Karpas-422 (cell line): ENCODE data around the gene MZT1. TPM values are rescaled to one million over a fixed set of nuclear protein-coding genes. Genes with fewer than 3 reads are reported as not detected.

Experiments used
- DNase-seq: peaks from one replicate; pipeline ENCODE4 v3.0.0-alpha.2; 2015
- H2AFZ ChIP-seq: fragments of 200-600 bp; sonication (generic); 2 replicates; pipeline ENCODE4 v1.6.1; 2014; ENCODE audit warnings: antibody characterized with exemption, low read length, mixed read lengths
- H3K27ac ChIP-seq: fragments of 200-600 bp; sonication (generic); 2 replicates; pipeline ENCODE4 v1.5.1; 2014; ENCODE audit warnings: mild to moderate bottlenecking, low read length, moderate library complexity
- H3K27me3 ChIP-seq: fragments of 200-600 bp; sonication (generic); 2 replicates; pipeline ENCODE4 v1.6.1; 2014; ENCODE audit warnings: low read length, mixed read lengths
- H3K36me3 ChIP-seq: fragments of 200-600 bp; sonication (generic); 2 replicates; pipeline ENCODE4 v1.6.1; 2014; ENCODE audit warnings: low read length, mixed read lengths; ENCODE audit not compliant: insufficient read depth
- H3K4me1 ChIP-seq: fragments of 200-600 bp; sonication (generic); 2 replicates; pipeline ENCODE4 v1.6.1; 2014; ENCODE audit warnings: mild to moderate bottlenecking, low read length, mixed read lengths
- H3K4me2 ChIP-seq: fragments of 200-600 bp; sonication (generic); 2 replicates; pipeline ENCODE4 v1.6.1; 2014; ENCODE audit warnings: low read length, low read depth, mild to moderate bottlenecking; ENCODE audit not compliant: poor library complexity, severe bottlenecking
- H3K4me3 ChIP-seq: fragments of 200-600 bp; sonication (generic); 2 replicates; pipeline ENCODE4 v1.5.1; 2014; ENCODE audit warnings: mild to moderate bottlenecking, antibody characterized with exemption, low read length, mixed read lengths
- H3K79me2 ChIP-seq: fragments of 200-600 bp; sonication (generic); 2 replicates; pipeline ENCODE4 v1.6.1; 2014; ENCODE audit warnings: mild to moderate bottlenecking, low read length, mixed read lengths
- H3K9ac ChIP-seq: fragments of 200-600 bp; sonication (generic); 2 replicates; pipeline ENCODE4 v1.6.0; 2014; ENCODE audit warnings: low read length
- H3K9me2 ChIP-seq: fragments of 200-600 bp; sonication (generic), shearing (Covaris generic); replicated peaks from 2 replicates; pipeline ENCODE4 v1.6.0; 2014; ENCODE audit warnings: mild to moderate bottlenecking, low read length, moderate library complexity; ENCODE audit not compliant: insufficient read depth
- H3K9me3 ChIP-seq: fragments of 300-700, 200-600 bp; sonication (generic); 2 replicates; pipeline ENCODE4 v1.6.1; 2014; ENCODE audit warnings: low read length, mixed read lengths
- H4K20me1 ChIP-seq: fragments of 200-600 bp; sonication (generic); 2 replicates; pipeline ENCODE4 v1.6.1; 2014; ENCODE audit warnings: mild to moderate bottlenecking, antibody characterized with exemption, low read length, low read depth; ENCODE audit not compliant: insufficient read depth
- total RNA-seq: library from RNA; depleted of rRNA; stranded (reverse); fragments of >200 nt; shearing (Covaris generic); gene quantifications from 2 replicates; pipeline ENCODE4 v1.2.3, GENCODE V29; 2014; ENCODE audit warnings: low replicate concordance; rRNA removed

MZT1 gene
- 12.8 and 67.4 TPM in 2 replicates for total RNA-seq

GRCh38 chr13:72727417-72728289 is at the start of gene MZT1, which contains the start of gene BORA:
Gene MZT1 (minus strand): TSS chr13:72727629. CDS start chr13:72727602, 27 bp downstream.
Gene BORA (plus strand): TSS chr13:72727923. CDS start chr13:72728941, 1,018 bp downstream.
- H3K27ac ChIP-seq, result peak within 1 kb of the TSS; percentile 67
- H3K79me2 ChIP-seq, result peaks cover 93% of the 10 kb centered on the region
- no peaks in the 10 kb centered on the region for H4K20me1 ChIP-seq
- peaks cover 36% of the 10 kb centered on the region for H3K4me1 ChIP-seq
- peak; percentile 99 for DNase-seq
- peak within 1 kb of the TSS; percentile 89 for H3K4me3 ChIP-seq
- peak within 1 kb of the TSS; percentile 99 for H3K9ac ChIP-seq
- H3K27me3 ChIP-seq, result no peaks in the 10 kb centered on the region
- H3K9me2 ChIP-seq, result no peaks in the 10 kb centered on the region
- H3K36me3 ChIP-seq, result peaks cover 53% of the 10 kb centered on the region
- H3K4me2 ChIP-seq, result peak within 1 kb of the TSS; percentile 91
- H3K9me3 ChIP-seq, result no peaks in the 10 kb centered on the region
- H2AFZ ChIP-seq, result peak within 1 kb of the TSS; percentile 75; the same call in 1 of the 2 replicates

GRCh38 chr13:72774019-72774418 is 46.6 kb upstream of the MZT1 start:
- H3K36me3 ChIP-seq, result peaks cover 87% of the 10 kb centered on the region
- no peak overlapping the region for H3K27ac ChIP-seq
- H3K79me2 ChIP-seq, result peaks cover 39% of the 10 kb centered on the region
- no peaks in the 10 kb centered on the region for H3K9me2 ChIP-seq
- no peak overlapping the region for H3K9ac ChIP-seq
- H2AFZ ChIP-seq, result no peak overlapping the region
- peaks cover under 1% of the 10 kb centered on the region; the same call in 1 of the 2 replicates for H3K4me1 ChIP-seq
- no peaks in the 10 kb centered on the region for H3K9me3 ChIP-seq
- no peak for DNase-seq
- no peak overlapping the region for H3K4me3 ChIP-seq
- no peaks in the 10 kb centered on the region for H3K27me3 ChIP-seq
- H4K20me1 ChIP-seq, result no peaks in the 10 kb centered on the region
- no peak overlapping the region for H3K4me2 ChIP-seq

GRCh38 chr13:72763411-72763810 is 36.0 kb upstream of the MZT1 start:
- Histone ChIP-seq H3K9ac (no peak overlapping the region), H3K9me3 (no peaks in the 10 kb centered on the region), H4K20me1 (no peaks in the 10 kb centered on the region), H3K79me2 (peaks cover 14% of the 10 kb centered on the region), H3K4me1 (peaks cover 12% of the 10 kb centered on the region), H3K36me3 (peaks cover 85% of the 10 kb centered on the region), H3K4me3 (no peak overlapping the region), H3K4me2 (no peak overlapping the region), H3K27ac (no peak overlapping the region), H3K9me2 (no peaks in the 10 kb centered on the region), H3K27me3 (no peaks in the 10 kb centered on the region), H2AFZ (no peak overlapping the region)
- no peak for DNase-seq

GRCh38 chr13:72760189-72760588 is 32.8 kb upstream of the MZT1 start:
- Histone ChIP-seq H3K4me3 (no peak overlapping the region), H3K4me2 (no peak overlapping the region), H3K79me2 (peaks cover 18% of the 10 kb centered on the region), H3K4me1 (peaks cover 12% of the 10 kb centered on the region), H3K9me3 (no peaks in the 10 kb centered on the region), H3K9ac (no peak overlapping the region), H3K9me2 (no peaks in the 10 kb centered on the region), H3K36me3 (peaks cover 75% of the 10 kb centered on the region), H2AFZ (no peak overlapping the region), H3K27ac (0 out of 2 replicates have a peak overlapping the region, but pooled peaks have one; percentile 19), H3K27me3 (no peaks in the 10 kb centered on the region), H4K20me1 (no peaks in the 10 kb centered on the region)
- DNase-seq, result no peak

- DNase-seq, result no peak
- H3K4me2 ChIP-seq, result no peak overlapping the region
- peaks cover 12% of the 10 kb centered on the region for H3K4me1 ChIP-seq
- no peaks in the 10 kb centered on the region for H3K9me2 ChIP-seq
- no peak overlapping the region for H3K9ac ChIP-seq
- H4K20me1 ChIP-seq, result no peaks in the 10 kb centered on the region
- peaks cover 74% of the 10 kb centered on the region for H3K36me3 ChIP-seq
- H3K27me3 ChIP-seq, result no peaks in the 10 kb centered on the region
- no peak overlapping the region for H2AFZ ChIP-seq
- no peak overlapping the region for H3K27ac ChIP-seq
- H3K9me3 ChIP-seq, result no peaks in the 10 kb centered on the region
- no peak overlapping the region for H3K4me3 ChIP-seq
- H3K79me2 ChIP-seq, result peaks cover 22% of the 10 kb centered on the region
Measured at GRCh38 chr13:72757792-72758535, 30.5 kb upstream of the MZT1 start.

- no peak overlapping the region for H3K27ac ChIP-seq
- H3K9me3 ChIP-seq, result no peaks in the 10 kb centered on the region
- H3K4me2 ChIP-seq, result no peak overlapping the region
- peaks cover 54% of the 10 kb centered on the region for H3K79me2 ChIP-seq
- H3K36me3 ChIP-seq, result peaks cover 78% of the 10 kb centered on the region
- H3K27me3 ChIP-seq, result no peaks in the 10 kb centered on the region
- no peaks in the 10 kb centered on the region for H3K9me2 ChIP-seq
- H3K9ac ChIP-seq, result no peak overlapping the region
- no peak for DNase-seq
- no peak overlapping the region for H3K4me3 ChIP-seq
- no peak overlapping the region for H2AFZ ChIP-seq
- H3K4me1 ChIP-seq, result no peaks in the 10 kb centered on the region
- H4K20me1 ChIP-seq, result no peaks in the 10 kb centered on the region
Measured at GRCh38 chr13:72754111-72754510, 26.7 kb upstream of the MZT1 start.

- H4K20me1 ChIP-seq, result no peaks in the 10 kb centered on the region
- no peaks in the 10 kb centered on the region for H3K4me1 ChIP-seq
- no peak overlapping the region for H3K27ac ChIP-seq
- peaks cover 71% of the 10 kb centered on the region for H3K79me2 ChIP-seq
- no peak for DNase-seq
- H3K9me3 ChIP-seq, result no peaks in the 10 kb centered on the region
- H3K4me2 ChIP-seq, result no peak overlapping the region
- no peak overlapping the region for H3K9ac ChIP-seq
- H3K9me2 ChIP-seq, result no peaks in the 10 kb centered on the region
- no peaks in the 10 kb centered on the region for H3K27me3 ChIP-seq
- H3K4me3 ChIP-seq, result no peak overlapping the region
- no peak overlapping the region for H2AFZ ChIP-seq
- peaks cover 85% of the 10 kb centered on the region for H3K36me3 ChIP-seq
Measured at GRCh38 chr13:72751220-72751619, 23.8 kb upstream of the MZT1 start.

- Histone ChIP-seq H4K20me1 (0 out of 2 replicates have a peak, but pooled peaks cover 2% of the 10 kb centered on the region), H3K9me3 (no peaks in the 10 kb centered on the region), H3K27me3 (no peaks in the 10 kb centered on the region), H3K4me1 (no peaks in the 10 kb centered on the region), H3K27ac (no peak overlapping the region), H3K9ac (no peak overlapping the region), H3K4me3 (no peak overlapping the region), H3K36me3 (peaks cover 73% of the 10 kb centered on the region), H3K79me2 (peaks cover 82% of the 10 kb centered on the region), H3K4me2 (no peak overlapping the region), H2AFZ (no peak overlapping the region), H3K9me2 (no peaks in the 10 kb centered on the region)
- DNase-seq, result no peak
Measured at GRCh38 chr13:72745260-72745659, 17.8 kb upstream of the MZT1 start.
